HG03108 (cell line): Measurements from ENCODE around the gene MYL7.

Experiments used
- ATAC-seq: cut with Tn5 transposase; IDR thresholded peaks from one replicate; pipeline ENCODE4 v1.9.1; 2021; ENCODE audit warnings: moderate library complexity; ENCODE audit not compliant: unreplicated experiment

MYL7 gene

GRCh38 chr7:44150966-44151941 lies 10.1 kb upstream of the MYL7 start:
- ATAC-seq: no peak

GRCh38 chr7:44150466-44150832 lies 9.3 kb upstream of the MYL7 start:
- peak; percentile 83 for ATAC-seq

- no peak for ATAC-seq
These were observed 8.7 kb upstream of the MYL7 start for GRCh38 chr7:44149571-44150465.

- ATAC-seq: no peak
These were observed 7.9 kb upstream of the MYL7 start for GRCh38 chr7:44148961-44149536.

- no peak for ATAC-seq
These were observed 7.0 kb upstream of the MYL7 start for GRCh38 chr7:44148166-44148565.

- no peak for ATAC-seq
These were observed 6.2 kb upstream of the MYL7 start for GRCh38 chr7:44147026-44147991.

GRCh38 chr7:44145969-44146911 lies 5.1 kb upstream of the MYL7 start:
- ATAC-seq: no peak

- no peak for ATAC-seq
These were observed 4.4 kb upstream of the MYL7 start for GRCh38 chr7:44145479-44145968.

- no peak for ATAC-seq
These were observed 3.9 kb upstream of the MYL7 start for GRCh38 chr7:44144968-44145478.

GRCh38 chr7:44144426-44144967 lies 3.4 kb upstream of the MYL7 start:
- ATAC-seq: no peak

- ATAC-seq: no peak
These were observed 2.6 kb upstream of the MYL7 start for GRCh38 chr7:44143646-44144250.

- ATAC-seq: no peak
These were observed 896 bp upstream of the MYL7 start for GRCh38 chr7:44142028-44142427.

GRCh38 chr7:44140341-44140740 lies 791 bp downstream of the MYL7 start:
- no peak for ATAC-seq

GRCh38 chr7:44139311-44140010 lies 1.7 kb downstream of the MYL7 start:
- ATAC-seq: no peak

- no peak for ATAC-seq
These were observed 2.4 kb downstream of the MYL7 start for GRCh38 chr7:44138698-44139097.

GRCh38 chr7:44136731-44137130 lies 4.4 kb downstream of the MYL7 start:
- ATAC-seq: no peak

GRCh38 chr7:44134943-44135628 lies 6.0 kb downstream of the MYL7 start:
- no peak for ATAC-seq
